ENCODE measurements around the gene PCNX2. TPM values are rescaled to one million over a fixed set of nuclear protein-coding genes. Genes with fewer than 3 reads are reported as not detected.
A peak's percentile ranks its signal among the peaks of the same experiment; 100 is the strongest.

The PCNX2 gene
- total and polyA plus RNA-seq, 2 experiments from 2014 or later: 42.9 to 88.3 TPM

DNA sequence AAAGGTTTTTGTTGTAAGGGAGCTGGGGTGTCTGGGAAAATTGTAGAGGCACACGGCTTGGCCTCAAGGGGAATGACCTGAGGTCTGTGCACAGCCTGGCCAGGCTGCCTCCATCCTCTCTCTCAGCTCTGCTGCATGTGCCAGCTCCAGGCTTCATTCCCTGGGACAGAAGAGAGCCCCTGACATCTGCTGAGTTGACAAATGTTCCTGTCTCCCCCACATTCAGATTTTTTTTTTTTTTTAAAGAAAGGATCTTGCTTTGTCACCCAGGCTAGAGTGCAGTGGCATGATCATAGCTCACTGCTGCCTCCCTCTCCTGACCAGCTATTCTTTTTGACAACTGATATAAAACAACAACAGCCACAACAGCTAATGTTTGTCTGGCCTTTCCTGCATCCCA is 84.4 kb downstream of the PCNX2 start:
- ATAC-seq (no peak), DNase-seq (ENCODE audit: low spot score) (no peak)
- Mint-ChIP-seq H3K4me1 (peaks cover 14% of the 10 kb centered on the region; the same call in 2 of the 3 replicates), H3K9me3 (no peaks in the 10 kb centered on the region), H3K4me3 (no peak overlapping the region), H3K27ac (no peak overlapping the region; the same call in 1 of the 2 replicates), H3K27me3 (ENCODE audit: insufficient read depth, low read depth, poor library complexity) (peaks cover 5% of the 10 kb centered on the region), H3K36me3 (ENCODE audit: low read depth) (peaks cover 62% of the 10 kb centered on the region)
- Histone ChIP-seq H2AFZ (no peak overlapping the region), H3F3A (replicated peaks; ENCODE audit: low read depth) (no peaks in the 10 kb centered on the region), H3K4me2 (no peak overlapping the region), H3K36me3 (ENCODE audit: insufficient read depth) (peaks cover 17% of the 10 kb centered on the region), H3K9me2 (ENCODE audit: insufficient read depth) (no peaks in the 10 kb centered on the region), H3K79me2 (replicated peaks; ENCODE audit: insufficient read depth) (no peaks in the 10 kb centered on the region; the same call in 1 of the 2 replicates), H3K27ac (ENCODE audit: low read depth) (no peak overlapping the region), H4K20me1 (replicated peaks; ENCODE audit: insufficient read depth) (peaks cover 19% of the 10 kb centered on the region; the same call in 1 of the 2 replicates), H3K4me3 (no peak overlapping the region), H3K4me1 (ENCODE audit: insufficient read depth) (peaks cover 17% of the 10 kb centered on the region; the same call in 1 of the 2 replicates), H3K27me3 (ENCODE audit: insufficient read depth) (no peaks in the 10 kb centered on the region)
- TF ChIP-seq NANOG (IDR thresholded peaks at IDR 0.05; ENCODE audit: borderline replicate concordance) (no peak), CTCF (conservative IDR thresholded peaks at IDR 0.05; ENCODE audit: low read depth in 2 of 2) (0 out of 4 replicates have a peak, but pooled peaks of 1 of the 2 experiments have one; percentile 3), POLR2AphosphoS5 (IDR thresholded peaks at IDR 0.05; ENCODE audit: low read depth) (no peak), JUNB (IDR thresholded peaks at IDR 0.05; ENCODE audit: unreplicated experiment) (no peak), STAT1 (IDR thresholded peaks at IDR 0.05; ENCODE audit: unreplicated experiment) (no peak)
- TF ChIP-seq, protein P1, sequence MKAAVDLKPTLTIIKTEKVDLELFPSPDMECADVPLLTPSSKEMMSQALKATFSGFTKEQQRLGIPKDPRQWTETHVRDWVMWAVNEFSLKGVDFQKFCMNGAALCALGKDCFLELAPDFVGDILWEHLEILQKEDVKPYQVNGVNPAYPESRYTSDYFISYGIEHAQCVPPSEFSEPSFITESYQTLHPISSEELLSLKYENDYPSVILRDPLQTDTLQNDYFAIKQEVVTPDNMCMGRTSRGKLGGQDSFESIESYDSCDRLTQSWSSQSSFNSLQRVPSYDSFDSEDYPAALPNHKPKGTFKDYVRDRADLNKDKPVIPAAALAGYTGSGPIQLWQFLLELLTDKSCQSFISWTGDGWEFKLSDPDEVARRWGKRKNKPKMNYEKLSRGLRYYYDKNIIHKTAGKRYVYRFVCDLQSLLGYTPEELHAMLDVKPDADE (IDR thresholded peaks at IDR 0.05): no peak

- H3K27me3 ChIP-seq (ENCODE audit: insufficient read depth): no peaks in the 10 kb centered on the region
- peaks cover 17% of the 10 kb centered on the region; the same call in 1 of the 2 replicates for H4K20me1 ChIP-seq (replicated peaks; ENCODE audit: insufficient read depth)
- no peaks in the 10 kb centered on the region for H3K79me2 ChIP-seq (replicated peaks; ENCODE audit: insufficient read depth)
- 0 out of 2 replicates have a peak, but pooled peaks cover 1% of the 10 kb centered on the region for H3K4me1 ChIP-seq (ENCODE audit: insufficient read depth)
- ATAC-seq: no peak
- no peaks in the 10 kb centered on the region for H3F3A ChIP-seq (replicated peaks; ENCODE audit: low read depth)
- DNase-seq (ENCODE audit: low spot score): no peak
- Mint-ChIP-seq H3K36me3 (ENCODE audit: low read depth) (peaks cover 60% of the 10 kb centered on the region), H3K4me3 (no peak overlapping the region), H3K27ac (no peak overlapping the region), H3K27me3 (ENCODE audit: insufficient read depth, low read depth, poor library complexity) (peaks cover 5% of the 10 kb centered on the region), H3K4me1 (peaks cover under 1% of the 10 kb centered on the region; the same call in 1 of the 3 replicates), H3K9me3 (no peaks in the 10 kb centered on the region; the same call in 2 of the 3 replicates)
- no peak overlapping the region for H3K4me3 ChIP-seq
- no peak overlapping the region for H3K27ac ChIP-seq (ENCODE audit: low read depth)
- no peak overlapping the region for H3K4me2 ChIP-seq
- no peaks in the 10 kb centered on the region for H3K9me2 ChIP-seq (ENCODE audit: insufficient read depth)
- H3K36me3 ChIP-seq (ENCODE audit: insufficient read depth): peaks cover 26% of the 10 kb centered on the region
- H2AFZ ChIP-seq: no peak overlapping the region
- TF ChIP-seq NANOG (IDR thresholded peaks at IDR 0.05; ENCODE audit: borderline replicate concordance): no peak
- TF ChIP-seq CTCF (conservative IDR thresholded peaks at IDR 0.05; ENCODE audit: low read depth in 2 of 2): no peak
- TF ChIP-seq POLR2AphosphoS5 (IDR thresholded peaks at IDR 0.05; ENCODE audit: low read depth): no peak
- TF ChIP-seq JUNB (IDR thresholded peaks at IDR 0.05; ENCODE audit: unreplicated experiment): no peak
- no peak for TF ChIP-seq CREB1 (CRISPR knock-in tag; IDR thresholded peaks at IDR 0.05; ENCODE audit: low read depth)
- TF ChIP-seq, protein P2, sequence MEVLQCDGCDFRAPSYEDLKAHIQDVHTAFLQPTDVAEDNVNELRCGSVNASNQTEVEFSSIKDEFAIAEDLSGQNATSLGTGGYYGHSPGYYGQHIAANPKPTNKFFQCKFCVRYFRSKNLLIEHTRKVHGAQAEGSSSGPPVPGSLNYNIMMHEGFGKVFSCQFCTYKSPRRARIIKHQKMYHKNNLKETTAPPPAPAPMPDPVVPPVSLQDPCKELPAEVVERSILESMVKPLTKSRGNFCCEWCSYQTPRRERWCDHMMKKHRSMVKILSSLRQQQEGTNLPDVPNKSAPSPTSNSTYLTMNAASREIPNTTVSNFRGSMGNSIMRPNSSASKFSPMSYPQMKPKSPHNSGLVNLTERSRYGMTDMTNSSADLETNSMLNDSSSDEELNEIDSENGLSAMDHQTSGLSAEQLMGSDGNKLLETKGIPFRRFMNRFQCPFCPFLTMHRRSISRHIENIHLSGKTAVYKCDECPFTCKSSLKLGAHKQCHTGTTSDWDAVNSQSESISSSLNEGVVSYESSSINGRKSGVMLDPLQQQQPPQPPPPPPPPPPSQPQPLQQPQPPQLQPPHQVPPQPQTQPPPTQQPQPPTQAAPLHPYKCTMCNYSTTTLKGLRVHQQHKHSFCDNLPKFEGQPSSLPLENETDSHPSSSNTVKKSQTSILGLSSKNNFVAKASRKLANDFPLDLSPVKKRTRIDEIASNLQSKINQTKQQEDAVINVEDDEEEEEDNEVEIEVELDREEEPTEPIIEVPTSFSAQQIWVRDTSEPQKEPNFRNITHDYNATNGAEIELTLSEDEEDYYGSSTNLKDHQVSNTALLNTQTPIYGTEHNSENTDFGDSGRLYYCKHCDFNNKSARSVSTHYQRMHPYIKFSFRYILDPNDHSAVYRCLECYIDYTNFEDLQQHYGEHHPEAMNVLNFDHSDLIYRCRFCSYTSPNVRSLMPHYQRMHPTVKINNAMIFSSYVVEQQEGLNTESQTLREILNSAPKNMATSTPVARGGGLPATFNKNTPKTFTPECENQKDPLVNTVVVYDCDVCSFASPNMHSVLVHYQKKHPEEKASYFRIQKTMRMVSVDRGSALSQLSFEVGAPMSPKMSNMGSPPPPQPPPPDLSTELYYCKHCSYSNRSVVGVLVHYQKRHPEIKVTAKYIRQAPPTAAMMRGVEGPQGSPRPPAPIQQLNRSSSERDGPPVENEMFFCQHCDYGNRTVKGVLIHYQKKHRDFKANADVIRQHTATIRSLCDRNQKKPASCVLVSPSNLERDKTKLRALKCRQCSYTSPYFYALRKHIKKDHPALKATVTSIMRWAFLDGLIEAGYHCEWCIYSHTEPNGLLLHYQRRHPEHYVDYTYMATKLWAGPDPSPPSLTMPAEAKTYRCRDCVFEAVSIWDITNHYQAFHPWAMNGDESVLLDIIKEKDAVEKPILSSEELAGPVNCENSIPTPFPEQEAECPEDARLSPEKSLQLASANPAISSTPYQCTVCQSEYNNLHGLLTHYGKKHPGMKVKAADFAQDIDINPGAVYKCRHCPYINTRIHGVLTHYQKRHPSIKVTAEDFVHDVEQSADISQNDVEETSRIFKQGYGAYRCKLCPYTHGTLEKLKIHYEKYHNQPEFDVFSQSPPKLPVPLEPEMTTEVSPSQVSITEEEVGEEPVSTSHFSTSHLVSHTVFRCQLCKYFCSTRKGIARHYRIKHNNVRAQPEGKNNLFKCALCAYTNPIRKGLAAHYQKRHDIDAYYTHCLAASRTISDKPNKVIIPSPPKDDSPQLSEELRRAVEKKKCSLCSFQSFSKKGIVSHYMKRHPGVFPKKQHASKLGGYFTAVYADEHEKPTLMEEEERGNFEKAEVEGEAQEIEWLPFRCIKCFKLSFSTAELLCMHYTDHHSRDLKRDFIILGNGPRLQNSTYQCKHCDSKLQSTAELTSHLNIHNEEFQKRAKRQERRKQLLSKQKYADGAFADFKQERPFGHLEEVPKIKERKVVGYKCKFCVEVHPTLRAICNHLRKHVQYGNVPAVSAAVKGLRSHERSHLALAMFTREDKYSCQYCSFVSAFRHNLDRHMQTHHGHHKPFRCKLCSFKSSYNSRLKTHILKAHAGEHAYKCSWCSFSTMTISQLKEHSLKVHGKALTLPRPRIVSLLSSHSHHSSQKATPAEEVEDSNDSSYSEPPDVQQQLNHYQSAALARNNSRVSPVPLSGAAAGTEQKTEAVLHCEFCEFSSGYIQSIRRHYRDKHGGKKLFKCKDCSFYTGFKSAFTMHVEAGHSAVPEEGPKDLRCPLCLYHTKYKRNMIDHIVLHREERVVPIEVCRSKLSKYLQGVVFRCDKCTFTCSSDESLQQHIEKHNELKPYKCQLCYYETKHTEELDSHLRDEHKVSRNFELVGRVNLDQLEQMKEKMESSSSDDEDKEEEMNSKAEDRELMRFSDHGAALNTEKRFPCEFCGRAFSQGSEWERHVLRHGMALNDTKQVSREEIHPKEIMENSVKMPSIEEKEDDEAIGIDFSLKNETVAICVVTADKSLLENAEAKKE (CRISPR knock-in tag; IDR thresholded peaks at IDR 0.05): no peak
Measured at GRCh38 chr1:233209481-233209880, 86.0 kb downstream of the PCNX2 start.
